ENCODE data around the gene TSPYL2. TPM values are rescaled to one million over a fixed set of nuclear protein-coding genes. Genes with fewer than 3 reads are reported as not detected.

Gene TSPYL2
- total RNA-seq, 4 donors from 2014 or later = 30.9 to 83.1 (median 49.1) TPM

GRCh38 chrX:53133400-53133799, 51.2 kb downstream of the TSPYL2 start:
- WGBS, 2 donors = 100% methylated on average over 1 to 4 of the region's 4 CpGs
- H3K4me3 ChIP-seq (replicated peaks in 1 of 3) = no peak overlapping the region
- intact Hi-C loops (cut with DNase I) = no loop called here

GRCh38 chrX:53135581-53135980, 53.4 kb downstream of the TSPYL2 start:
- Histone ChIP-seq H3K27ac (no peak overlapping the region), H3K9me3 (no peaks in the 10 kb centered on the region), H3K4me3 (replicated peaks in 1 of 3) (no peak overlapping the region), H3K4me1 (no peaks in the 10 kb centered on the region), H3K36me3 (no peaks in the 10 kb centered on the region), H3K27me3 (no peaks in the 10 kb centered on the region)
- 93% methylated on average over 2 of the region's 2 CpGs for WGBS, 2 donors
- DNase-seq = no peak
- intact Hi-C loops (cut with DNase I) = no loop called here
- TF ChIP-seq CTCF (IDR thresholded peaks at IDR 0.05) (no peak), POLR2A (IDR thresholded peaks at IDR 0.05) (no peak)

More at GRCh38 chrX:53133400-53133799, 51.2 kb downstream of the TSPYL2 start:
- Histone ChIP-seq H3K9me3 (no peaks in the 10 kb centered on the region), H3K4me1 (no peaks in the 10 kb centered on the region), H3K36me3 (no peaks in the 10 kb centered on the region), H3K27me3 (no peaks in the 10 kb centered on the region), H3K27ac (no peak overlapping the region)
- DNase-seq = no peak
- TF ChIP-seq POLR2A (IDR thresholded peaks at IDR 0.05) = no peak
- TF ChIP-seq CTCF (IDR thresholded peaks at IDR 0.05) = no peak

Small RNA genes lying within 50 kb of the gene (small RNA-seq; reads per million reads assigned to genes)
- not detected for gene AL591212.2

Other genes with a start within 250 kb of the TSPYL2 start
- gene XAGE3, start 214.3 kb upstream of the TSPYL2 start, total RNA-seq = not detected
- gene FAM156B, start 185.0 kb upstream of the TSPYL2 start, total RNA-seq = 10 to 100 TPM; 15.3 to 31.4 (median 21.4) TPM
- 10 to 100 TPM in 3 of 4 donors, 1 to 10 TPM in 1; 7.7 to 19.9 (median 11.5) TPM for gene FAM156A, start 123.8 kb upstream of the TSPYL2 start, total RNA-seq
- gene GPR173, start 33.6 kb upstream of the TSPYL2 start, total RNA-seq = 1 to 10 TPM in 2 of 4 donors, under 1 TPM in 2; 0.78 to 1.3 (median 1.1) TPM
- 10 to 100 TPM; 15.5 to 41.5 (median 21.8) TPM for gene KANTR, start 11.8 kb downstream of the TSPYL2 start, total RNA-seq
- 100 to 1,000 TPM in 3 of 4 donors, 10 to 100 TPM in 1; 99.7 to 178 (median 114) TPM for gene KDM5C, start 142.8 kb downstream of the TSPYL2 start, total RNA-seq
- 10 to 100 TPM; 14.1 to 23.7 (median 17.2) TPM for gene IQSEC2, start 199.2 kb downstream of the TSPYL2 start, total RNA-seq